ENCODE data around the gene IGFN1. TPM values are rescaled to one million over a fixed set of nuclear protein-coding genes. Genes with fewer than 3 reads are reported as not detected.

IGFN1 gene
- total and polyA plus RNA-seq, 7 donors: 2.7 to 442 (median 33.1) TPM

- Histone ChIP-seq H3K9me3 (no peaks in the 10 kb centered on the region), H3K4me3 (peak overlapping the region; percentile 85), H3K27me3 (ENCODE audit: insufficient read depth in 3 of 3, low read length in 2 of 3) (no peaks in the 10 kb centered on the region), H3K4me1 (peaks cover 31% of the 10 kb centered on the region), H3K36me3 (ENCODE audit: insufficient read depth in 1 of 2, low read depth in 1 of 2) (peaks cover 0 to 34% of the 10 kb centered on the region in 2 donors), H3K27ac (peak overlapping the region; percentile 73)
- DNase-seq (no peak), ATAC-seq (peak; percentile 62 to 81 (median 70))
- 4 to 11% (median 9%) methylated on average over 25 to 37 of the region's 37 CpGs for WGBS, 3 donors
- intact Hi-C loops (cut with DNase I): loop anchor here in 1 of 2 donors (5.0 kb wide), 1 partner anchor 34 kb away; no protein-coding TSS in a partner anchor
- TF ChIP-seq CTCF (IDR thresholded peaks at IDR 0.05): no peak
These were observed 36.9 kb upstream of the IGFN1 start for GRCh38 chr1:201153474-201154388.

- peak within 1 kb of the TSS; percentile 85 for H3K4me3 ChIP-seq
- ATAC-seq: peak; percentile 93 to 98 (median 96)
- peaks cover 29% of the 10 kb centered on the region for H3K4me1 ChIP-seq
- no peaks in the 10 kb centered on the region for H3K9me3 ChIP-seq
- intact Hi-C loops (cut with DNase I): loop anchor here in 1 of 2 donors (5.0 kb wide), 1 partner anchor 33 kb away; no protein-coding TSS in a partner anchor
- DNase-seq: peak; percentile 96 to 98
- 7 to 9% (median 8%) methylated on average over 27 to 31 of the region's 31 CpGs for WGBS, 3 donors
- no peak for TF ChIP-seq CTCF (IDR thresholded peaks at IDR 0.05)
- H3K27me3 ChIP-seq (ENCODE audit: insufficient read depth in 3 of 3, low read length in 2 of 3): no peaks in the 10 kb centered on the region
- peak within 1 kb of the TSS; percentile 73 for H3K27ac ChIP-seq
- peaks cover 0 to 26% of the 10 kb centered on the region in 2 donors for H3K36me3 ChIP-seq (ENCODE audit: insufficient read depth in 1 of 2, low read depth in 1 of 2)
These were observed 36.0 kb upstream of the IGFN1 start, which contains the start of gene TMEM9 for GRCh38 chr1:201154389-201155165. TSS of gene TMEM9 (minus strand) at chr1:201154474. CDS start at chr1:201153923, 551 bp downstream.

GRCh38 chr1:201155354-201155753 is 35.3 kb upstream of the IGFN1 start:
- 89 to 95% (median 91%) methylated on average over 2 of the region's 2 CpGs for WGBS, 3 donors
- no peak overlapping the region for H3K4me3 ChIP-seq
- H3K36me3 ChIP-seq (ENCODE audit: insufficient read depth in 1 of 2, low read depth in 1 of 2): peaks cover 0 to 18% of the 10 kb centered on the region in 2 donors
- no peak for ATAC-seq
- no peak overlapping the region for H3K27ac ChIP-seq
- TF ChIP-seq CTCF (IDR thresholded peaks at IDR 0.05): no peak
- no peaks in the 10 kb centered on the region for H3K27me3 ChIP-seq (ENCODE audit: insufficient read depth in 3 of 3, low read length in 2 of 3)
- intact Hi-C loops (cut with DNase I): no loop called here
- DNase-seq: no peak
- H3K4me1 ChIP-seq: peaks cover 24% of the 10 kb centered on the region
- H3K9me3 ChIP-seq: no peaks in the 10 kb centered on the region

- no peak overlapping the region for H3K4me3 ChIP-seq
- no peak overlapping the region for H3K27ac ChIP-seq
- no peaks in the 10 kb centered on the region for H3K27me3 ChIP-seq (ENCODE audit: insufficient read depth in 3 of 3, low read length in 2 of 3)
- TF ChIP-seq CTCF (IDR thresholded peaks at IDR 0.05): no peak
- DNase-seq (no peak), ATAC-seq (no peak)
- peaks cover 24% of the 10 kb centered on the region for H3K4me1 ChIP-seq
- WGBS, 3 donors: 85 to 93% (median 88%) methylated on average over 3 of the region's 3 CpGs
- peaks cover 0 to 8% of the 10 kb centered on the region in 2 donors for H3K36me3 ChIP-seq (ENCODE audit: insufficient read depth in 1 of 2, low read depth in 1 of 2)
- no peaks in the 10 kb centered on the region for H3K9me3 ChIP-seq
- intact Hi-C loops (cut with DNase I): no loop called here
These were observed 34.3 kb upstream of the IGFN1 start for GRCh38 chr1:201156346-201156745.

Measured in psoas muscle (tissue), 8 donors.